ELF-1 (cell line): ENCODE results near the gene ETFB.

Experiments used
- DNase-seq: peaks from one replicate; pipeline ENCODE4 v3.0.0-alpha.2; 2016; ENCODE audit warnings: low read depth, low spot score

ETFB gene

DNA sequence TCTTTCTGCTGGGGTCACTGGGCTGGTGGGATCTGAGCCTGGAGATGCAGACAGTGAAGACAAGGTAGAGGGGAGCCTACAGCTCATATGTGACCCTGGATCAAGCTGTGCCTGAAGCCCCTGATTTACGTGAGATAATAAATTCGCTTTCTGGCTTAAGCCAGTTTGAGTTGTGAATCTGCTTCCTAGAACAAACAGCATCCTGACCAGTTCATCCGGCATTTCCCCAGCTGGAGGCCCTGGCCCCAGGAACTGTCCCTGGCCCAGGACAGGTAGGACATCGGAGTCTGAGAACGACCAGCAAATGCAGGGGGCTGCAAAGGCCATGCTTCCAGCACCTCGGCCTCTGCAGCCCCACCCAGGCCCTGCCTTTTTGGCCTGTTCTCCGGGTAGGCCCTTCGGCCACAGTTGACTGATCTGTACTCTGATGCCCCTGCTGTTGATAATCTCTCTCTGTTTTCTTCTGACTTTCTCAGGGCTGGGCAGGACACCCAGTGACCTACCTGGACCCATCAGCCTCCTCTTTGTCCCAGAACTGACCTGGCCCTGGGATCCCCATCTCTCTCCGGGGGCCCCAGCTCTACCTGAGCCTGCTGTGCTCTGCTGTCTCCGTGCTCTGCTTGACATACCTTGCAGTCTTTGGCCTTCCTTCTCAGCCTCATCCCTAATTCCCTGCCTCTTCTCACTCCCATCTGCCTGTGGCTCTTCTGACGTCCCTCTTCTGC, 14.8 kb downstream of the ETFB start:
- no peak for DNase-seq

- DNase-seq: no peak
Measured at GRCh38 chr19:51347209-51347928, 18.8 kb downstream of the ETFB start.

- no peak for DNase-seq
Measured at GRCh38 chr19:51346742-51347141, 19.4 kb downstream of the ETFB start.

- DNase-seq: no peak
Measured at GRCh38 chr19:51345076-51345620, 21.0 kb downstream of the ETFB start.

GRCh38 chr19:51342631-51343569, 23.3 kb downstream of the ETFB start:
- no peak for DNase-seq

- peak; percentile 33 for DNase-seq
Measured at GRCh38 chr19:51341976-51342580, 24.1 kb downstream of the ETFB start, which contains the start of gene VSIG10L. TSS of gene VSIG10L (minus strand) at chr19:51342139. CDS start at chr19:51342124, 15 bp downstream.

- no peak for DNase-seq
Measured at GRCh38 chr19:51341066-51341465, 25.1 kb downstream of the ETFB start.

DNA sequence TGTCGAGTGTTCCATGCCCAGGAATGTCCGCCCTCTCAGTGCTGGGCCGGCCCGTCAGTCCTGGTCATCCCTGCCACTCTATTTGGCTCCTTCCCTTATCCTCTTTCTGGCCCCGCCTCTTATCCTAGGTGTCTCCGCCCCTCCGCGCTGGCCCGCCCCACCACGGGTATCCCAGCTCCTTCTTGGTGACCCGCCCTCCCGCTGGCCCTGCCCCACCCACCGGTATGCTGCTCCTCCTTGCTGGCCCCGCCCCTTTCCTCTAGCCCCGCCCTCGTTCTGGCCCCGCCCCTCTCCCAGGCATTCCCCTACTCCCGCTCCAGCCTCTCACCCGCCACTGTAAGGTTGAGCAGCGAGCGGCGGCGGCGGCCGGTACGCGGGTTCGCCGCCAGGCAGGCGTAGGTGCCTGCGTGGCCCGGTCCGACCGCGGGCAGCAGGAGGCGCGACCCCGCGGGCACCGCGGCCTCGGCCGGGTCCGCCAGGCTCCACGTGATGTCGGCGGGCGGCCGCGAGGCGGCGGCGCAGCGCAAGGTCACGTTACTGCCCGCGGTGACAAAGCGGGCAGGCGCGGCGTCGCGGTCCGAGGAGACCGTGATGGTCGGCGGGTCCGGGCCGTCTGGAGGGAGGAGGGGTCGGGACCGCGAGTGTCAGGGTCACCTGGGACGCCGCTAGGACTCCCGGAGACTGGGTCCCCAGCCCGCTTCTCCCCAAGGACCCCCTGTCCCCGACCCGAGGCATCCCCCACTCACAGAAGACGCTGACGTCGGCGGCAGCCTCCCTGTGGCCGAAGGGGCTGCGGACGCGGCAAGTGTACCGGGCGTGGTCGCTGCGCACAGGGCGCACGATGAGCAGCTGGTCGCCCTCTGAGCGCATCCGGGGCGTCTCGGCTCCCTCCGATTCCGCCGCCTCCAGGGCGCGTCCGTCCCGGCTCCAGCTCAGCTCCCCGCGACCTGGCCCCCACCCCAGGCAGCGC, 26.2 kb downstream of the ETFB start:
- peak; percentile 97 for DNase-seq

DNA sequence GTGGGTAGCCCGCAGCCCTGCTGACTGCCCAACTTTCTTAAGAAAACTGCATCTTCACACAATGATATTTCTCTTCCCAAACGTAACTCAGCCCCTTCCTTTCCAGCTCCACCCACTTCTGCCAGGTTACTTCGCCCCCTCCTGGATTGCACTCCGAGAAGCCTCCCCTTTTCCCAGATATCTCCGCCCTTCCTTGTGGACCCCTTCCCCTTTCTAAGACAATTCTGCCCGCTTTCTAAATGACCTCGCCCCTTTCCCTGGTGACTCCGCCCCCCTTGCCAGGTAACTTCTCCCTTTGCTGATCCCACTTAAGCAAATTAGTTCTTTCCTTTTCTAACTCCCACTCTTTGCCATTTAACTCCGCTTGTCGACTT, 26.9 kb downstream of the ETFB start:
- peak; percentile 91 for DNase-seq

GRCh38 chr19:51338563-51339312, 27.4 kb downstream of the ETFB start:
- DNase-seq: peak; percentile 91

DNA sequence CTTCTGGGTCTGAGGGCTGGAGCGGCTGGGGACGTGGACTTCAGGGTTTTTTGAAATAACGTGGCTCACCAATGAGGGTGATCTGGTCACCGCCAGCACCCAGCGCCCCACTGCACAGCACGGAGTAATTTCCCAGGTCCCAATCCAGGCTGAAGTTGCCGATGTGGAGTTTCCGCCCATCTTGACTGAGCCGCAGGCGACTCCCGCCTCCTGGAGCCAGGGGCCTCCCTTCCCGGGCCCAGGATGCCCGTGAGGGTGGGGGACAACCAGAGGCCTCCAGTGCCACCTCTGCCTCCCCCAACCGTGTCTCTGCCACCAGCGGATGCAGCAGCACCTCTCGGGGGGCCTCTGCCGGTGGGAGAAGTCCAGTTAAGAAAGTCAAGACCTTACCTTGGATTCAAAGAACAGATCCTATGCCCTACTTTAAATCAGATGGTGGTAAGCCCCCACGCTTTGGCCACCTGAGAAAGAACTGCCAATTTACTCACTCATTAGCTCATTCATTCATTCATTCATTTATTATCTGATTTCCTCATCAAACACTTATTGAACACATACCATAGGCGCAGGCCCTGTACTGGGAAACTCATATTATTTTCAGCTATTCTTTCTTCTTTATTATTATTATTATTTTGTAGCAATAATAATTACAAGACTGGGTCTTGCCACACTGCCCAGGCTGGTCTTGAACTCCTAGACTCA, 28.2 kb downstream of the ETFB start:
- no peak for DNase-seq

DNA sequence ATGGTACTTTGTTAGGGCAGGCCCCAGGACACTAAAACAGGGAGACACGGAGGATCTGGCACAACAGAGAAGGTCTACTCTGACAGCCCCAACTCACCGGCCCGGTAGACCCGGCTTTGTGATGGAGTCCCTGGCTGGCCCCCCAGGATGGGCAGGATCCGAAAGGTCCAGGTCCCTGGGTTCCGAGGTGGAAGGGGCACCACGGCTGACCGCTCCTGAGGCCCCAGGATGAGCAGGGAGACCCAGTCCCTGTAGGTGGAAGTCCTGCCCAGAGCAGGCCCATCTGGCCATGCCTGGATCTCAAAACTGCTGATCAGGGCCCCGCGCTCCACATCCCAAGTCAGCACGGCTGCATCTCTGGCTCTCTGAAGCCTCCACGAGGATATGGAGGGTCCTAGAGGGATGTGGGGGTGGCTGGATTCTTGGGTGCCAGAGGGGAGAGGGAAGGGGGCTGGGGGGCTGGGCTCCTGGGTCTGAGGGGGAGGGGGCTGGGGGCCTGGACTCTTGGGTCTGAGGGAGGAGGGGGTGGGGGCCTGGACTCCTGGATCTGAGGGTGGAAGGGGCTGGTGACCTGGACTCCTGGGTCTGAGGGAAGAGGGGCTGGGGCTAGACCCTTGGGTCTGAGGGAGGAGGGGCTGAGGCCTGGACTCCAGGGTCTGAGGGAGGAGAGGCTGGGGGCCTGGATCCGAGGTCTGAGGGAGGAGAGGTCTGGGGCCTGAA, 28.9 kb downstream of the ETFB start:
- no peak for DNase-seq

- DNase-seq: peak; percentile 54
Measured at GRCh38 chr19:51333836-51334460, 32.2 kb downstream of the ETFB start.

GRCh38 chr19:51331716-51332115, 34.5 kb downstream of the ETFB start:
- no peak for DNase-seq

GRCh38 chr19:51331193-51331592, 35.0 kb downstream of the ETFB start:
- DNase-seq: no peak

GRCh38 chr19:51330366-51330765, 35.8 kb downstream of the ETFB start:
- DNase-seq: no peak

GRCh38 chr19:51329411-51329810, 36.8 kb downstream of the ETFB start:
- no peak for DNase-seq
